Left lobe of liver (tissue), 2 donors: ENCODE data around the gene SPDYE16. TPM values are rescaled to one million over a fixed set of nuclear protein-coding genes. Genes with fewer than 3 reads are reported as not detected.
"Not testable (repeated sequence)": the region's sequence is repeated elsewhere in the genome, so short reads cannot be mapped to it uniquely, and the experiment has no call there.

ENCODE experiments used
- ATAC-seq: fragments of 200-7000 bp; cut with Tn5 transposase; one replicate; pipeline ENCODE4 v1.9.1; 2020; ENCODE audit warnings: mild to moderate bottlenecking, moderate library complexity
- DNase-seq: peaks from one replicate; pipeline ENCODE4 v3.0.0-alpha.2; 2020; ENCODE audit warnings: low spot score
- total RNA-seq: library from RNA; stranded (reverse); gene quantifications from one replicate; pipeline ENCODE4 v1.2.1, GENCODE V29; 2021
- donor health status: DM: no; HTN: no; CAD: no; lungs with moderate emphysema.
- donor health status: DM: no; HTN: yes; CAD: no.

Gene SPDYE16
- total RNA-seq, 1 donor from 2014 or later, result 0.13 TPM

- DNase-seq, ATAC-seq: not testable (repeated sequence)
Observed at GRCh38 chr7:76551992-76552391, 8.9 kb upstream of the SPDYE16 start.

- DNase-seq, result not testable (repeated sequence)
- peak; percentile 2 for ATAC-seq
Observed at GRCh38 chr7:76549855-76550248, 6.8 kb upstream of the SPDYE16 start.

DNA sequence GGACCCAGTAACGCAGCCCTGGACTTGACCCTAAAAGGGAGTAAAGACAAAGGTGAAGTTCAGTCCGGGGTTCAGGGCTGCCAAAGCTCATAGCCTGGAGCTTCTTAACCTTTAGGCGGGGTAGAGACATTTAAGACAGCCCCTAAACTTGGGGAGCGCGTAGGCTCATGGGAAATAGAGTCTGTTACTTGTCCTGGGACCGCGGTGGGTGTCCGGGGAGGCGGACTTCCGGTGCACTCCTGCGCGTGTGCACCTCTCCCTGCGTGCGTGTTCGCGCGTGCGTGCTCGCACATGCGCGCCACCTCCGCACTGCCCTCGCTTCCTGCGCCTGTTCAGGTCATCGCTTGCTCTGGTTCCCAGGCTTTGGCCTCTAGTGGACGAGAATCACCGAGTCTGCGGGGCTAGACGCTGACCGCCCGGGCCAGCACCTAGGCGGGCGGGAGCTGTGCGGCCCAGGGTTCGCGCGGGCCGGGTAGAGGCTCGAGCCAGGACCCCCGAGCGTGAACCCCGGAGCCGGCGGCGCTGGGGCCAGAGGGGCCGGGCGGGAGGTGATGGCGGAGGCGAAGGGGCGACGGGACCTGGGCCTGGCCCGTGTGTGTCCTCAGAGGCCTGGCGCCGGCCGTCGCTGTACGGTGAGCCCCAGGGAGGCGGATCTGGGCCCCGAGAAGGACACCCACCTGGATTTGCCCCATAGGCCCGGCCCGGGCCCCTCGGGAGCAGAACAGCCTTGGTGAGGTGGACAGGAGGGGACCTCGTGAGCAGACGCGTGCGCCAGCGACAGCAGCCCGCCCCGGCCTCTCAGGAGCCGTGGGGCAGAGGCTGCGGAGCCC is 6.1 kb upstream of the SPDYE16 start:
- DNase-seq (peak; percentile 95), ATAC-seq (peak; percentile 99)

- ATAC-seq, DNase-seq: not testable (repeated sequence)
Observed at GRCh38 chr7:76531643-76532042, 11.5 kb downstream of the SPDYE16 start.

DNA sequence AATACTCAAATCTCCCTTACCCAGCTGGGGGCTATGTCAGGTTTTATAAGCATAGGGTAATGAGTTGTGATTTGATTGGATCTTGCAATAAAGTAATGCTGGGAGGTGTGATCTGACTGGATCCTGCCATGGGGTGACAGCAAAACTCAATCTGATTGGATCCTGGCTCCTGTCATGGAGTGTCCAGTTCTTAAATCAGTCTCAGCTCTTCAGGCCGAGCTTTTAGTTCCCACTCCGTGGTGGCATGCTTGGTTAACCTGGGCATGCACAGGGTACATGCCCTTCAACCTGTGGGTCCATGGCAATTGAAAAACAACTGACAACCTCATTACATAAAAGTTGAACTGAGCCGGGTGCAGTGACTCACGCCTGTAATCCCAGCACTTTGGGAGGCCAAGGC is 16.9 kb downstream of the SPDYE16 start:
- not testable (repeated sequence) for DNase-seq
- peak; percentile 29 for ATAC-seq

DNA sequence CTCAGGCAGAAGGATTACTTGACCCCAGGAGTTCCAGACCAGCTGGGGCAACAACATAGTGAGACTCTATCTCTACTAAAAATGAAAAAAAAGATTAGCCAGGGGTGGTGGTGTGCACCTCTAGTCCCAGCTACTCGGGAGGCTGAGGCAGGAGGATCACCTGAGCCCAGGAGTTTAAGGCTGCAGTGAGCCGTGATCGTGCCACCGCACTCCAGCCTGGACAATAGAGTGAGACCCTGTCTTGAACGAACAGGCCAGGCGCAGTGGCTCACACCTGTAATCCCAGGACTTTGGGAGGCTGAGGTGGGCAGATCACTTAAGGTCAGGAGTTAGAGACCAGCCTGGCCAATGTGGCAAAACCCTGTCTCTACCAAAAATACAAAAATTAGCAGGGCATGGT is 26.2 kb downstream of the SPDYE16 start:
- not testable (repeated sequence) for ATAC-seq, DNase-seq

GRCh38 chr7:76515999-76516443 is 27.1 kb downstream of the SPDYE16 start:
- ATAC-seq (no peak), DNase-seq (no peak)

DNA sequence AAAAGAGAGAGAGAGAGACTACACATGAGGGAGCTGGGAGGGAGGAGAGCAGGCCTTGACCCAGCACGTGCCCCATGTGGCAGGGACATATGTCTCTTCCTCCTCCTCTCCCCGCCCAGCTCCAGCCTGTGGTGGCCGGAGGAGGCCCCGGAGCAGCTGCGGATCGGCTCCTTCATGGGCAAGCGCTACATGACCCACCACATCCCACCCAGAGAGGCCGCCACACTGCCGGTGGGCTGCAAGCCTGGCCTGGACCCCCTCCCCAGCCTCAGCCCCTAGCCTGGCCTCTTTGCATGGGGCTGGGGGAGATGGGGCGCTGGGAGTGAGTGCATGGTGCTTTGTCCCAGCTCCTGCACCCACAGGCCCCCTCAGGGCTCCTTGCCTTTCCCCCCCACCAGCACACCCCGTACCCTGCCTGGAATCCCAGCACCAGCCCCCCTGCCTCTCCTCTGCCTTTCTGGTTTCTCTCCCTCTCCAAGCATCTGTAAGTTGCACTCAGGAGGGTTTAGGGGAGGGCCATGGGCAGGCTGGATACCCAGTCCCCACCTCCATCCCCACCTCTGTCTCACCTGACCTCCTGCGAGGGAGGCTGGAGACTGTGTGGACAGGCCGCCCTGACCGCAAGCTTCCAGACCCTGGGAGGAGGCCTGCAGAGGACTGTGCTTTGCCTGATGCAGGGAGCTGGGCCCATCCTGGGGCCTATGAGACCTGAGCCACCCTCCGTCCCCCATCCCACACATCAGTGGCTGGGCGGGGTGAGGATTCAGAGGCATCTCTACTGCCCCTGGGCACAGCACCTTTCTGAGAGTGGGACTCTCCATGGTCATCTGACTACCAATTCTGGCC is 27.9 kb downstream of the SPDYE16 start:
- no peak for DNase-seq
- no peak for ATAC-seq

- ATAC-seq (no peak), DNase-seq (no peak)
Observed at GRCh38 chr7:76513817-76514799, 29.0 kb downstream of the SPDYE16 start.

DNA sequence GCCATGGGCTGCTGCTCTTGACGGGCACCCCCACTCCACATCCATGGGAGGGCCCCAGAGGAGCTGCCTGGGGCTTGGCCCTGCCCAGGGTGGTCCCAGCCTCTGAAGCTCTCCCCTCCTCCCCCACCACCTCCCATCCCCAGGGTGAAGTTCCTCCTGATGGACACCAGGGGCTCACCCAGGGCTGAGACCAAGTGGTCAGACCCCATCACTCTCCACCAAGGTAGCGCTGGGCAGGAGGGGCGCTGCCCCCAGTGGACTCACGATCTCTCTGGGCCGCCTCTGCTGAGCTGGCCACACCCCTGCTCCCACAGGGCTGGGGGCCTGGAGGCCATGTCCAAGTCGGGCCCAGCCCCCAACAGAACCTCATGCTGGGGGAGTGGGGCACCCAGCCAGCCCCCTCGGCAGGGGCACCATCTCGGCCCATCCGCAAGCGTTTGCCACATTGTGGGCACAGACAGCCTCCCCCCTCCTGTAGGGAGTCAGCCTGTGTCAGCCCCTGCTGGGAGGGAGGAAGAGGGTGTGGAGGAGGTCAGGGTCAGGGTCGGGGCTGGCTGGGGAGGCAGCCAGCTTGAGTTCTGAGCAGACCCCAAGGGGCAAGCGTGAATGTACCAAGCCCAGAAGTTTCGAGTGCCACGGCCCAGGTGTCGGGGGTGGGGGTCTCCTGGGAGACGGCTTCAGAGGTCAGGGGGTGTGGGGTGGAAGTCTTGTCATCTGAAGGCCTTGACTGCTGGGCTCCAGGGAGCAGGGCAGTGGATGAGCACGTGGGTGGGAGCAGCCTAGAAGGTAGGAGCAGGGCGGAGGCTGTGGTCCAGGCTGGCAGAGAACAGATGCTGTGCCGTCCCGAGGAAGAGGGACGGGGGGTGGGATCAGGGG is 29.9 kb downstream of the SPDYE16 start:
- ATAC-seq (no peak), DNase-seq (no peak)

DNA sequence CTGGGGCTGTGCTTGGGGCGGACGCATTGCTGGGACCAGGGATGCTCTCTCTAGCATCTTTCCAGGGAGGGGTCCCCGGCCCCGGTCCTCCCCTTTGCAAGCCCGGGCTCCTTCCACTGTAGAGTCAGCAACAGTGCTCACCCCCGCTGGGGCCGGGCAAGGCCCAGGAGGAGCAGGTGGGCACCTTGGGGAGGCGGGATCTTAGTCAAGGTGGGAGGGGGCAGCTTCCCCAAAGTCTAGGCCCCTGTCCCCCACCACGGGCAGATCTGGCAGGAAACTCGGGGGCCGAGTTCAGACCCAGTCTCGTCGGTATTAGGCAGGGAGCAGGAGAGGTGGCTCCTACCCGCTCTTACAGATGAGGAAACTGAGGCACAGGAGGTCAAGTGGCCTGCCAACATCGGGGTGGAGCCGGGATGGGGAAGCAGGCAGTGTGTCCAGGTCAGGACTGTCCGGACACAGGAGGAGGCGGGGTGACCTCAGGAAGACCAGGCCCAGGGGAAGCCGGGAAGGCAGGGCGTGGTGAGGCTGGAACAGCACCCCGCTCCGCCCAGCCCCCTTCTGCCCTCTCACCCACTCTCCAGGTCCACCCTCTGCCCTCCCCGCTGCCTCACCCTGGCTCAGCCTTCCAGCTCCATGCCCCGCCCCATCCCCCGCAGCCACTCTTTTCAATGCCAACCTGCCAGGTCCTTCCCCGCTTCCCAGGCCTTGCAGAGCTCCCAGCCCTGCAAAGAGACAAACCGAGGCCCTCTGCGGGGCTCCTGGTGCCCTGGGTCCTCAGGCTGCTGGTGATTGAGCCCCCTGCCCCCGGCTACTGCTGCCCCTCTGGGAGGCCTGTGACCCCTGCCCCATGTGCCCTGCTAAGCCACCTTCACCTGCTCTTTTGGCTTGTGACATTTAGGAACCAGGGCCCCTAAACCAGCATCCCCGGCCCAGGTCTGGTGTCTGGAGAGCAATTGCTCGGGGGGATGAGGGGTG is 30.9 kb downstream of the SPDYE16 start:
- peak; percentile 95 for ATAC-seq
- peak; percentile 76 for DNase-seq

GRCh38 chr7:76511200-76511910 is 31.7 kb downstream of the SPDYE16 start:
- DNase-seq, ATAC-seq: not testable (repeated sequence)

DNA sequence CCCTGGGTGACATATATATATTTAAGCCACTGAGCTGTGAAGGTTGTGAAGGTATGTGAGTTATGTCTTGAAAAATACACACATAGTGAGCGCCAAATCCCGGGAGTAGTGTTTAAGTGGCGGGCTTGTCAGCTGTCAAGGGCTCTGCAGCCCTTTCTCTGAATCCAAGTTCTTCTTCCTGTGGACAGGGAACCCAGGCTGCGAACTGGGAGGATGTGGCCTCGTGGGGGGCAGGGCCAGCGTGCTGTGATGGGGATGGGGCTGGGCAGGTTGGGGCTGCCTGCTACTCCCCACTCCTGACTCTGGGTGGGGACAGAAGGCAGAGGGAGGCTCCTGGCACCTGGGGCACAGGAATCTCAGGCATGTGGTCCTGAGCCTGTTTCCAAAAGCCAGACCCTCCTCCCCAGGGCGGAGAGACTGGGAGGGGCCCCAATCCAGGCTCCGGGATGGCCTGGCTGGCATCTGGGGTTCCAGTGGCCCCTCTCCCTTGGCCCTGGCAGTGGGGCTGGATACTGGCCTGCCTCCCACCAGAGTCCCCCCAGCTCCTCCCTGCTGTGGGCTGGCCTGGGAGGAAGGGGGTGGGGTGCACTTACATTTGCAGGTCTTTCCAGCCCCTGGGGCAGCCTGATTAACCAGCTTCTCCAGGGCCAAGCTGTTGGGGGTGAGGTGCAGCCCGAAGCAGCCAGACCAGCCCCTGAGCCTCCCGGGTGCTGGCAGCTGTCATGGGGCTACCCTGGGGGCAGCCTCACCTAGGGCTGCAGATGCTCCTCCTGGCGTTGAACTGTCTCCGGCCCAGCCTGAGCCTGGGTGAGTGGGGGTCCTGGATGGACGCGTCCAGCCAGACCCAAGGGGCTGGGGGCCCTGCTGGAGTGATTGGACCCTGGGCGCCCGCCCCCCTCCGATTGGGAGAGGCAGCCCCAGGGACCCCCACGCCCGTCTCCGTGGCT is 32.9 kb downstream of the SPDYE16 start, which contains the start of gene UPK3B:
TSS of gene UPK3B (plus strand) at position 622 of the 947 bp plus-strand sequence. CDS start at position 723, 101 bp downstream.
- ATAC-seq (no peak), DNase-seq (no peak)

GRCh38 chr7:76507723-76508406 is 35.2 kb downstream of the SPDYE16 start:
- ATAC-seq, result no peak
- no peak for DNase-seq

- not testable (repeated sequence) for ATAC-seq, DNase-seq
Observed at GRCh38 chr7:76506643-76507042, 36.5 kb downstream of the SPDYE16 start.

DNA sequence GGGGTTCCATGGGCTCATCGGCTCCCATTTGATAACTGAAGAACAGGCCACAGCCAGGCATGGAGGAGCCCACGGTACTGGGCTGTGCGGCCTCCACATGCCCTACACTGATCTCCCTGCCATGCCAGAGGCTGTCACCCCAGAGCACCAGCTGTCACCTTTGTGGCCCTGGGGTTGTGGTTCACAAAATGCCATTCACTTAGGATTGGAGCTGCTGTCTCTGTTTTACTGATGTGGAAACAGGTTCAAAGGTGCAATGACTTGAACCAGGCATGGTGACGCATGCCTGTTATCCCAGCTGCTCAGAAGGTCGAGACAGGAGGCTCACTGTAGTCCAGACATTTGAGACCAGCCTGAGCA is 37.0 kb downstream of the SPDYE16 start:
- ATAC-seq (peak; percentile 61), DNase-seq (no peak)
